GM21825 (cell line): Measurements from ENCODE around the gene SMC1B.
A peak's percentile ranks its signal among the peaks of the same experiment; 100 is the strongest.
"Not testable (repeated sequence)": the region's sequence is repeated elsewhere in the genome, so short reads cannot be mapped to it uniquely, and the experiment has no call there.

Source experiments
- ATAC-seq: cut with Tn5 transposase; IDR thresholded peaks from one replicate; pipeline ENCODE4 v1.9.1; 2021; ENCODE audit warnings: mild to moderate bottlenecking, moderate library complexity; ENCODE audit not compliant: unreplicated experiment

SMC1B gene

DNA sequence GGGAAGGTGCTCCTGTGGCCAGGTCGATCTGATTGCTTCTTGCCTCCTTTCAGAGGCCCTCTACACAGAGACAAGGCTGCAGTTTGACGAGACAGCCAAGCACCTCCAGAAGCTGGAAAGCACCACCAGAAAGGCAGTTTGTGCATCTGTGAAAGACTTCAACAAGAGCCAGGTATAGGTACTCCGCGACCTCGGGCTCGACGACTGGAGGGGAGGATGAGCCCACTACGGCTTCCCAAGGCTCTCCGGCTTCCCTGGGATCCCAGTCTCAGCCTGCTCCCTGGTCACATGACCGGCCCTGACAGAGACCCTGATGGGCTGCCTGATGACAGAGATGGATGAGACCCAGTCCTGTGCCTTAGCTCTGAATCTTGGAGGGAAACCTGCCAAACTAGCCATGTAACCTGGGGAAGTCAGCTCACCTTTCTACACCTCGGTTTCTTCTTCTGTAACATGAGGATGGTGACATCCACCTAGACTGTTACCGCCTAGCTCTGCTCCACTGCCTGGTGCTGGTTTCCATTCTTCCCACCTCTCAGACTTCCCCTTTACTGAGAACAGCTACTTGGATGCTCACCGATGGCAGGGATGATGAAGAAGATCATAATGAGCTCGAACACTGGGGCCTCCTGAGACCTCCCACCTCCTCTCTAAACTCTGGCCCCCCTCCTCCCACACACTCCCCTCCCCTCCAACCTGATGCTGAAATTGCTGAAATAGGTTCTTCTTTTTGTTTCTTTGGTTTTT, 9.0 kb upstream of the SMC1B start:
- no peak for ATAC-seq

DNA sequence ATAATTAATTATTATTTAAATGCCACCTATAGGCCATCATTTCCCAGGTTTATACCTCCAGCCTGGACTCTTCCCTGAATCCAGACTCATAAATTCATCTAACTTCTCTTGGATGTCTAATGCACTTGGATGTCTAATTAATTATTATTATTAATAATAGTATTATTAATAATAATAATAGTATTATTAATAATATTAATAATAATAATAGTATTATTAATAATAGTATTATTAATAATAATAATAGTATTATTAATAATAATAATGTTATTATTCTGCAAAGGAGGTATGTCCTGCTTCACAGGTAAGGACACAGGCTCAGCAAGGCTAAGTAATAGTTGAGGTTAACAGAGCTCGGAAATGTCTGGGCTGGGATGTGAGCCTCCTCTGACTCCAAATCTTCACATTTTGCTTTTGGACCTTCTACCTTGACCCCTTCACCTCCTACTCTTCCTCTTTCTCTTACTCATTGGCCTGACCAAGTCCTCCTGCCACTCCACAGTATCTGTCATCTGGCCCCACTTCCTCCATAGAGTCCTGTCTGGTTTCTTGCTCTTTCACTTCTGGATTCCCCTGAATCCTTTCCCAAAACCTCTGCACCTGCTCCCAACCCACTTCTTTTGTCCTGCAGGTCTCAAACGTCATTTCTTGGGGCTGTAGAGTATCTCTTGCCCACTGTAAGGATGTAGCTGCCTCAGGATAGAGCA, 8.1 kb upstream of the SMC1B start:
- ATAC-seq: no peak

DNA sequence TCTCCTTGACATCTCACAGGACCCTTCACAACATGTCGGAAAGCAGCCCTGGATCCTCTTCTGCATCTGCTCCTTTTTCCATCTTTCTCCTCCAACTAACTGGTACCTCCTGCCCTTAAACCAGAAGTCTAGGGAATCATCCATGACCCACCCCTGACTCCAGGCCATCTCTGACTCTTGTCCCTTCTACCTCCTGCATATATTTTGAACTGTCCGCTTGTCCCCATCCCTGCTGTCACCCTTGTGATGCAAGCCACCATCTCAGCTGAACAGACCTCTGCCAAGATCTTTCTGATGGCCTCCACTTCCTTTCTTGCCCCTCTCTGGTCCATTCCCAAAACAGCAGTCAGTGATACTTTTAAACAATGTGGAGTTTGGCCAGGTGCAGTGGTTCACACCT, 7.1 kb upstream of the SMC1B start:
- ATAC-seq: no peak

DNA sequence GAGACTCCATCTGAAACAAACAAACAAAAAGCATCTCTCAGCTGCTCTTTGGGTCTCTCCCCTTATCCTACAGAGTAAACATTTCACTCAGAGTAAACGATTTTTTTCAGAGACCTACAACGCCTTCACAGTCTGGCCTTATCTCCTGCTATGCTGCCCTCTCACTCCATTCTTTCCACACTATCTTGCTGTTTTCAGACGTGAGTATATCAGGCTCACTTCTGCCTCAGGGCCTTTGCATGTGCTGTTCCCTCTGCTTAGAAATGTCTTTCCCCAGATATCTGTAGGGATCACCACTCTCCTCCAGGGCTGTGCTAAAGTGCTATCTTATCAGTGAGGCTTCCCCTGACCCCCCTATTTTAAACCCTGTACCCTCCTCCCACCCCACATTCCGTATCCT, 6.6 kb upstream of the SMC1B start:
- no peak for ATAC-seq

DNA sequence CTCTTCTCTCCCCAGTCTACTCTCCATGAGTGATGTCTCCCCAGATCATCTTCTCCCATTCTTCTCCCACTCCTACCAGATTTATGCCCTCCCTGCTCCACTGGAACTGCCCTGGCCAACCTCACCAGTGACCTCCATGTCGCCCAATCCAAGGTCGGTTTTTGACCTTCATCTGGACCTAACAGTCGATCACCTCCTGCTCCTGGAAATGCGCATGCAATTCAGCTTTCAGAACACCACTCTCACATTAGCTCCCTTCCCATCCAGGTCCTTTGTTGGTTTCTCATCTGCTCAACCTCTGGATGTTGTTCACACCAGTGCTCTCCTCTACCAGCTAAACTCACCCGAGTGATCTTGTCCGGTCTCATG, 5.4 kb upstream of the SMC1B start:
- no peak for ATAC-seq

- ATAC-seq: no peak
Observed at GRCh38 chr22:45418056-45418769, 4.8 kb upstream of the SMC1B start.

- no peak for ATAC-seq
Observed at GRCh38 chr22:45413013-45413367, 409 bp downstream of the SMC1B start.

DNA sequence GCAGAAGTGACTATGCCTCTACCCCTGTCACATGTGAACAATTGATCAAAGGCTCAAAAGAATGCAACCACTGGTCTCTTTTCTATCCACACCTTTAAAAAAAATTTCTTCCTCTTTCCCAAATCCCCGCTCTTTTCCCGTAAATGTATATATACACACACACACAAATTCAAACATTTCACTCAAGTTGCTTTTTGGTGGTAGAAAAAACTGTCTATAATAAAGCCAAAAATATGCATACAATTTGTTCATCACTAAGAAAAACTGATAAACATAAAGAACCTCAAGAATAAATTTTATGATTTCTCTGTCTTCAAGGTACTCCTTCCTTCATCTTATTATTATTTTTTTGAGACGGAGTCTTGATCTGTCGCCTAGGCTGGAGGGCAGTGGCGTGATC, 5.6 kb downstream of the SMC1B start:
- no peak for ATAC-seq

GRCh38 chr22:45402466-45402985, 10.9 kb downstream of the SMC1B start:
- ATAC-seq: no peak

DNA sequence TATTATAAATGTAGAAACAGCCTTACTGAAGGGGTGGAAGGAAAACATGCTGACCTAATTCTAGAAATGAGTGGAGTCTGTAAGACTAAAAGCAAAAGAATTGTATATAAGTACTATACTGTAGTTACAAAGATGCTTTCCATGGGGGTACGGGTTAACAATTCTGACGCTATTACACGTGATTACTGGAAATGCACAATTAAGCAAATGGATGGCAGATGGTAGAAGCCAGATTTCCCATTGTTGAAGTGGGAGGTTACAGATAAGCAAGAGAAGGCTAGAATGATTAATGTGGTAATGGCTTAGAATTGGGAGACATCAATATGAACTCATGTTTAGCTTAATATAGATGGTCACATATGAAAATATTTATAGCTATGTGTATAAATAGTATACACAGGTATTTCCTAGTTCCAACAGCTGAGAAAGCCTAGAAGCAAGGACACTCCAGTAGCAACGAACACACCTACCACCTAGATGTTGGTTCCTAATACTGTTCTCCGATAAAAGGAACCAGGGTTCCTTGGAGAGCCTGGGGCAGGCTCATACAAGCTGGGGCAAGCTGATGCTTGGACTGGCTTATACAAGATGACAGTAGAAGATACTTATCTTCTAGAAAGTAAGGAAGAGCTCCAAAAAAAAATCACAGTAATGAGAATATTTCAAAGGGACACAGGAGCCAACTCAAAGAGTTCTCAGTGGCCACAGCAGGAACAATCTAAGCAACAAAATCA, 13.5 kb downstream of the SMC1B start:
- no peak for ATAC-seq

DNA sequence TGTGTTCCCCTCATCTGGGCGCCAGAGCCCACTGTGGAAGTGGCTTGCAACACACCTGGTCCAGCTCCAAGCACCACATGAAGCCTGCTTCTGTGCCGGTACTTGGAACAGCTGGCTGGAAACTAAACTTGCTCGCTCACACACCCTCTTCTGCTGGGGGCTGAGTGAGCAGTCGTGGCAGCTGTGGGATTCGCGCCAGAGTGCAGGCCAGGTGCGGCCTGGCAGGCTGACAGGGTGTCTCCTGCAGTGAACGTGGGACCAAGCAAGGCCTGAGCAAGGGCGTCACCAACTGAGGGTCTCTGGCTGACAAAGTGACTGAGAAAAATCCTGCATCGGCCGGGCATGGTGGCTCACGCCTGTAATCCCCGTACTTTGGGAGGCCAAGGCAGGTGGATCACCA, 15.2 kb downstream of the SMC1B start:
- ATAC-seq: no peak

GRCh38 chr22:45397806-45398205, 15.6 kb downstream of the SMC1B start:
- no peak for ATAC-seq

GRCh38 chr22:45389546-45389945, 23.9 kb downstream of the SMC1B start:
- no peak for ATAC-seq

DNA sequence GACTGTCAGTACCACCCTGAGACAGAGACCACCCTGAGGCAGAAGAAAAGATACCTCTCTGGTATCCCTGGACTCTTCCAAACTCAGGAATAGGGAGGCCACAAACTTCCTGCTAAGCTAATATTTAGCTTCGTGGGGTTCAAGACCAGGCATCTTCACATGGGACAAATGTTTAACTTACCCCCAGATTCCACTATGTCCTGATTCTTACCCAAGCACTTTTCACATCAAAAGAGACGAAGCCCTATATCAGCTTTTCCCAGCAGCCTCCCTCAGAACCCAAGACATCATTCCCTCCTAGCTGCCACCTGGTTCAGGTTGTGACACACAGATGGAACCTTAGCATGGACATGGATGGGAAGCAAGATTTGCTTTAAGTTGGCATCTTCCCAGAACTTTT, 32.1 kb downstream of the SMC1B start:
- ATAC-seq: no peak

GRCh38 chr22:45376703-45377102, 36.7 kb downstream of the SMC1B start:
- ATAC-seq: no peak

GRCh38 chr22:45376009-45376408, 37.4 kb downstream of the SMC1B start:
- peak; percentile 64 for ATAC-seq

- not testable (repeated sequence) for ATAC-seq
Observed at GRCh38 chr22:45373592-45373991, 39.8 kb downstream of the SMC1B start.

- ATAC-seq: no peak
Observed at GRCh38 chr22:45366713-45367112, 46.7 kb downstream of the SMC1B start.

DNA sequence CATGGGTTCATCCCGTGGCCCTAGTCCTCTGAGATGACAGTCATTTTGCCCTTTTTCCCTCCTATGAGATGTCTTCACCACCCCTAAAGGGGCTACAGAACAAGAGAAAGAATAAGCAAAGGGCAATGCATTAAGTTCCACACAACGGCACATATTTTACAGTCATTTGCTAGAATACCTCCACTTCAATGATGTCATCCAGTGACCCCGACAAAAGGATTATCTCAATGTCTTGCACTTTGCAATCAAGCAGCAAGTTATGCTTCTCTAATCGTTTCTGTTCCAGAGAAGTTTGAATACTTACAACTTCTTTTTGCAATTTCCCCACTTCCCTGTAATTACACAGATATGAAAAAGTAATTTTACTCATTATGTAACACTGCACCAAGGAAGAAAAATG, 53.8 kb downstream of the SMC1B start:
- ATAC-seq: no peak

GRCh38 chr22:45358127-45358526, 55.3 kb downstream of the SMC1B start:
- no peak for ATAC-seq

- no peak for ATAC-seq
Observed at GRCh38 chr22:45357490-45357889, 55.9 kb downstream of the SMC1B start.
